Lower lobe of right lung (tissue), 2 donors: ENCODE results near the gene KLF17. TPM values are rescaled to one million over a fixed set of nuclear protein-coding genes. Genes with fewer than 3 reads are reported as not detected.

Source experiments
- ATAC-seq, 2 donors: fragments of 200-7000 bp; cut with Tn5 transposase; one replicate each; pipeline ENCODE4 v1.9.1; 2020 to 2022; ENCODE audit warnings: mild to moderate bottlenecking in 2 of 2, moderate library complexity in 2 of 2
- DNase-seq: peaks from one replicate; pipeline ENCODE4 v3.0.0-alpha.2; 2020
- H3K27ac ChIP-seq: fragments of 200-600 bp; one replicate; pipeline ENCODE4 v1.8.0; 2022
- H3K27me3 ChIP-seq: fragments of 200-600 bp; one replicate; pipeline ENCODE4 v1.8.0; 2022; ENCODE audit warnings: low read depth
- H3K36me3 ChIP-seq: fragments of 200-600 bp; one replicate; pipeline ENCODE4 v1.8.0; 2022; ENCODE audit warnings: mild to moderate bottlenecking
- H3K4me1 ChIP-seq: fragments of 200-600 bp; one replicate; pipeline ENCODE4 v1.8.0; 2022
- H3K4me3 ChIP-seq: fragments of 200-600 bp; one replicate; pipeline ENCODE4 v1.8.0; 2022; ENCODE audit warnings: mild to moderate bottlenecking
- H3K9me3 ChIP-seq: fragments of 200-600 bp; one replicate; pipeline ENCODE4 v1.8.0; 2022
- CTCF ChIP-seq: fragments of 200-600 bp; IDR thresholded peaks from one replicate; pipeline ENCODE4 v1.8.0; 2022; ENCODE audit warnings: antibody characterized with exemption, mild to moderate bottlenecking
- intact Hi-C: fragments of 100-400 bp; cut with DNase I; formaldehyde crosslinking; loops from one replicate; pipeline ENCODE4 v1.11.0; 2022
- total RNA-seq: library from RNA; stranded (reverse); fragmentation: NEBNext Ultra II Directional; extraction: Animal tissue kit (Norgen Biotek cat#: 25700); gene quantifications from one replicate; pipeline ENCODE4 v1.2.1, GENCODE V29; 2021
- donor health status: DM: no; HTN: yes; CAD: no; lungs with severe emphysema.

KLF17 gene
- total RNA-seq, 1 donor from 2014 or later, result 0.47 TPM

GRCh38 chr1:44086692-44087474 lies 31.7 kb upstream of the KLF17 start:
- TF ChIP-seq CTCF, result no peak
- Histone ChIP-seq H3K36me3 (no peaks in the 10 kb centered on the region), H3K4me3 (no peak overlapping the region), H3K9me3 (no peaks in the 10 kb centered on the region), H3K4me1 (no peaks in the 10 kb centered on the region), H3K27me3 (no peaks in the 10 kb centered on the region), H3K27ac (no peak overlapping the region)
- DNase-seq (no peak), ATAC-seq (peak; percentile 71 to 80)
- intact Hi-C loops, result no loop called here

GRCh38 chr1:44089371-44090048 lies 29.1 kb upstream of the KLF17 start:
- Histone ChIP-seq H3K27me3 (no peaks in the 10 kb centered on the region), H3K4me3 (no peak overlapping the region), H3K36me3 (no peaks in the 10 kb centered on the region), H3K27ac (no peak overlapping the region), H3K4me1 (no peaks in the 10 kb centered on the region), H3K9me3 (no peaks in the 10 kb centered on the region)
- TF ChIP-seq CTCF, result no peak
- intact Hi-C loops, result no loop called here
- ATAC-seq (no peak), DNase-seq (no peak)

GRCh38 chr1:44090429-44091252 lies 28.0 kb upstream of the KLF17 start:
- Histone ChIP-seq H3K36me3 (no peaks in the 10 kb centered on the region), H3K27me3 (no peaks in the 10 kb centered on the region), H3K27ac (no peak overlapping the region), H3K9me3 (no peaks in the 10 kb centered on the region), H3K4me1 (no peaks in the 10 kb centered on the region), H3K4me3 (no peak overlapping the region)
- TF ChIP-seq CTCF, result no peak
- intact Hi-C loops, result no loop called here
- ATAC-seq (no peak), DNase-seq (no peak)

GRCh38 chr1:44094047-44094446 lies 24.6 kb upstream of the KLF17 start:
- no peak for ATAC-seq
- no peak for TF ChIP-seq CTCF
- intact Hi-C loops, result no loop called here

GRCh38 chr1:44100183-44100868 lies 18.3 kb upstream of the KLF17 start:
- Histone ChIP-seq H3K4me1 (no peaks in the 10 kb centered on the region), H3K36me3 (no peaks in the 10 kb centered on the region), H3K27me3 (no peaks in the 10 kb centered on the region), H3K27ac (no peak overlapping the region), H3K9me3 (no peaks in the 10 kb centered on the region), H3K4me3 (no peak overlapping the region)
- no peak for DNase-seq
- ATAC-seq, result no peak
- intact Hi-C loops, result no loop called here
- TF ChIP-seq CTCF, result no peak

More at GRCh38 chr1:44094047-44094446, 24.6 kb upstream of the KLF17 start:
- no peak for DNase-seq
- H3K4me1 ChIP-seq, result no peaks in the 10 kb centered on the region
- H3K4me3 ChIP-seq, result no peak overlapping the region
- no peaks in the 10 kb centered on the region for H3K36me3 ChIP-seq
- H3K9me3 ChIP-seq, result no peaks in the 10 kb centered on the region
- no peak overlapping the region for H3K27ac ChIP-seq
- no peaks in the 10 kb centered on the region for H3K27me3 ChIP-seq
